Fibroblast of pulmonary artery (primary cell): ENCODE measurements around the gene CD160.

Experiments used
- DNase-seq: peaks from one replicate; pipeline ENCODE4 v3.0.0-alpha.2; 2010; ENCODE audit warnings: low read depth
- H3K4me3 ChIP-seq: replicated peaks from 2 replicates; pipeline ENCODE4 v1.5.1; 2011; ENCODE audit warnings: low read depth, mild to moderate bottlenecking, control low read depth, low read length, moderate library complexity
- TF ChIP-seq, protein P1 (sequence below): IDR thresholded peaks from 2 replicates; pipeline ENCODE4 v1.5.1; 2011; ENCODE audit warnings: mild to moderate bottlenecking, control low read depth, low read length, inconsistent platforms; ENCODE audit errors: missing control alignments

CD160 gene

DNA sequence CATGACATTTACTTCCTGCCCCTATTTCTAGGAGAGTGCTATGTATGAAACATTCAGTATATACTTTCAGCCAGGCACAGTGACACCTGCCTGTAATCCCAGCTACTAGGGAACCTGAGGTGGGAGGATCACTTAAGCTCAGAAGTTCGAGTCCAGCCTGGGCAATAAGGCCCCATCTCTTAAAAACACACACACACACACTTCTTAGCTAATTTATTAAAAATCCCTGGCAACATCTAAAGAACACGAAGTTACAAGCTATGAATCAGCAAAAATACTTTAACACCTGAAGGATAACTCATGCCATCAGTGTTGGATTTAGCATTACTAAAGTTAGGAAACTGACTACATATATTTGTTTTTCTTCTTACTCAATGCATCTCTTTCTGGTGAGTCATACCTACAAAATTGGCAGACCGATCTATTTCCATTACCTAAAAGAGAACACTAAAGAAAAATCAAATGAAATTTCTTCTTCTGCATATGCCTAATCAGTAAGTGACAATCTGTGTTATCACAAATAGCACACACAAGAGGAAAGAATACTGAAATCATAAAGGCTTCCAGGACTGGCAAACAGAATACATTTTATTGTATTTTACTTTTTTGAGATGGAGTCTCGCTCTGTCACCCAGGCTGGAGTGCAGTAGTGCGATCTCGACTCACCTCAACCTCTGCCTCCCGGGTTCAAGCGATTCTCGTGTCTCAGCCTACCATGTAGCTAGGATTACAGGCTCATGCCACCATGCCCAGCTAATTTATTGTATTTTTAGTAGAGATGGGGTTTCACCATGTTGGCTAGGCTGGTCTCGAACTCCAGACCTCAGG lies 63.2 kb downstream of the CD160 start:
- TF ChIP-seq, protein P1, sequence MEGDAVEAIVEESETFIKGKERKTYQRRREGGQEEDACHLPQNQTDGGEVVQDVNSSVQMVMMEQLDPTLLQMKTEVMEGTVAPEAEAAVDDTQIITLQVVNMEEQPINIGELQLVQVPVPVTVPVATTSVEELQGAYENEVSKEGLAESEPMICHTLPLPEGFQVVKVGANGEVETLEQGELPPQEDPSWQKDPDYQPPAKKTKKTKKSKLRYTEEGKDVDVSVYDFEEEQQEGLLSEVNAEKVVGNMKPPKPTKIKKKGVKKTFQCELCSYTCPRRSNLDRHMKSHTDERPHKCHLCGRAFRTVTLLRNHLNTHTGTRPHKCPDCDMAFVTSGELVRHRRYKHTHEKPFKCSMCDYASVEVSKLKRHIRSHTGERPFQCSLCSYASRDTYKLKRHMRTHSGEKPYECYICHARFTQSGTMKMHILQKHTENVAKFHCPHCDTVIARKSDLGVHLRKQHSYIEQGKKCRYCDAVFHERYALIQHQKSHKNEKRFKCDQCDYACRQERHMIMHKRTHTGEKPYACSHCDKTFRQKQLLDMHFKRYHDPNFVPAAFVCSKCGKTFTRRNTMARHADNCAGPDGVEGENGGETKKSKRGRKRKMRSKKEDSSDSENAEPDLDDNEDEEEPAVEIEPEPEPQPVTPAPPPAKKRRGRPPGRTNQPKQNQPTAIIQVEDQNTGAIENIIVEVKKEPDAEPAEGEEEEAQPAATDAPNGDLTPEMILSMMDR = no peak
- DNase-seq = peak; percentile 87
- H3K4me3 ChIP-seq = no peak overlapping the region

DNA sequence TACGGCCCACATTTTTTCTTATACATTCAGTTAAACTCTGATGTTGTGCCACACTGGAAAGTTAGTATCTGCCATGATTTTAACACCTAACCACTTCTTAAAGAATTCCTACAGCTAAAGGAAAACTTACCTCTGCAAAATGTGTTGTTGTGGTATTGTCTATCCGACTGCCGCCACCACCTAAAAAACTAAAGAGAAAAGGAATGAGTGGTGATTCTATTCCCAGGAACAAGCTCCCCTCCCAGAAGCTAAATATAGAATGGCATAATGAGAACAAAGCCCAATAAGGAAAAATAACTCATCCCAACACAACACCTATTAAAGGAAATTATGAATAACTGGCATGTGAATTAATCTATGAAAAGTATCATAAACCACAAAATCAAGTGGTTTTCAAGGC lies 65.1 kb downstream of the CD160 start:
- TF ChIP-seq, protein P1 = no peak
- DNase-seq = no peak
- H3K4me3 ChIP-seq = no peak overlapping the region

DNA sequence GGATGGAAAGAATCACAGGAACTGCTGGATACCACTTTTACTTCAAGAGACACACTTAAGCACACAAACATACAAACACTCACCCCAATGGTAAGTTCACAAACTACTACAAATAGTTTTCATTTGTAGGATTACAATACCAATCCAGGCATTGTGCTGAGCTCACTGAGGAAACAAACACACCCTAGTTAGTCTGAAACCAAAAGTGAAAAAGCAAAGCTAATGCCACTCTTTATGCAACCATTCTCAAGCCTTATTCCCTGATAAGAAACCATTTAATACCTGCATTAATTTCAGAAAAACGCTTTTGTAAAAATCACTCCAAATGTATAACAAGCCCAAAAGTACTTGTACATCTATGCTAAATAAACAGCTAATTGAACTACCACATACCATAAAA lies 66.2 kb downstream of the CD160 start:
- peak; percentile 8 for DNase-seq
- H3K4me3 ChIP-seq = no peak overlapping the region
- TF ChIP-seq, protein P1 = no peak

DNA sequence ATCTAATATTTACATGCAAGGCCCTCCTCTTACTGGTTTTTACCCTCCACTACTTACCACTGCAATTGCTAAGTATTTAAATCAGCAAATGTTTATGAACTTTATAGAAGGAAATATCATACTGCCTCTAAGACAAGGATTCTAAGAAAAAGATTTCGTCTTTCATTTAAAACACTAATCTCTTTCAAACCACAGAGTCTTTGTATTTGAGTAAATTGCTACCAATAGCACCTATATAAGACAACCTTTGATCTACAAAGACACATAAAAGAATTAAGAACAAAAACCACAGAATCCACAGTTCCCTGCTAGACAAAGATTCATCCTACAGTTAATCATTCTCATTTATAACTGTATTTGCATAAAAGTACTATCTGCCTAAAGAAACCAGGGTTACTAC lies 67.0 kb downstream of the CD160 start:
- DNase-seq = no peak
- no peak overlapping the region for H3K4me3 ChIP-seq
- TF ChIP-seq, protein P1 = no peak

DNA sequence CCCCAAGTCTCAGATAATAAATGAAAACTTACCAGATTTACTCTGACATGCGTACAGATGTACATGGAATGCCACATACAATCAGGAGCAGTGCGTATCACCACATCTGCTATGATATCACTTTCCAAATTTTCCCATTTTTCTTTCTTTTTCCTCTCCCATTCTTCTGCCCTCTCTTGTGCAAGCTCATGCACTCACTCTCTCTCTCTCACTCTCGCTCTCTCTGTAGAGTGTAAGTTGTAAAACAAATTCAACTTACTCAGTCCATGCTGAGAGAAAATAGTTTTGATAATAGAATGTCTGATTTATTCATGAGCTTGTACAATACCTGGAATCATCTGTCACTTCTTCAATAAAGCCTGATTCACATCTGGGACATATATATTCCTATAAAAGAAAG lies 69.3 kb downstream of the CD160 start:
- no peak overlapping the region for H3K4me3 ChIP-seq
- DNase-seq = no peak
- TF ChIP-seq, protein P1 = no peak
